H9 (cell line): ENCODE measurements around the gene PCLAF. TPM values are rescaled to one million over a fixed set of nuclear protein-coding genes. Genes with fewer than 3 reads are reported as not detected.

ENCODE experiments used
- DNase-seq: peaks from one replicate; pipeline ENCODE4 v3.0.0-alpha.2; 2017
- H2AFZ ChIP-seq: one replicate; pipeline ENCODE4 v1.6.1; 2013; ENCODE audit warnings: mild to moderate bottlenecking, low read length, control low read depth, moderate library complexity
- H2AK5ac ChIP-seq: 2 replicates; pipeline ENCODE4 v1.6.1; 2013; ENCODE audit warnings: low read length, control low read depth, mixed read lengths; ENCODE audit not compliant: insufficient read length
- H2BK120ac ChIP-seq: one replicate; pipeline ENCODE4 v1.6.1; 2013; ENCODE audit warnings: low read depth, mild to moderate bottlenecking, low read length, control low read depth, inconsistent platforms; ENCODE audit not compliant: poor library complexity, severe bottlenecking
- H2BK12ac ChIP-seq: 2 replicates; pipeline ENCODE4 v1.6.1; 2013; ENCODE audit warnings: low read length, control low read depth, mixed read lengths, low read depth; ENCODE audit not compliant: insufficient read length
- H2BK15ac ChIP-seq: 2 replicates; pipeline ENCODE4 v1.6.1; 2013; ENCODE audit warnings: low read depth, low read length, control low read depth
- H2BK20ac ChIP-seq: one replicate; pipeline ENCODE4 v1.6.1; 2013; ENCODE audit warnings: low read depth, mild to moderate bottlenecking, low read length, control low read depth, inconsistent platforms; ENCODE audit not compliant: poor library complexity, severe bottlenecking
- H2BK5ac ChIP-seq: 2 replicates; pipeline ENCODE4 v1.6.1; 2013; ENCODE audit warnings: low read length, control low read depth, mixed read lengths; ENCODE audit not compliant: insufficient read length
- H3K14ac ChIP-seq: 2 replicates; pipeline ENCODE4 v1.6.1; 2013; ENCODE audit warnings: low read length, control low read depth; ENCODE audit not compliant: insufficient read depth
- H3K18ac ChIP-seq: 2 replicates; pipeline ENCODE4 v1.6.1; 2013; ENCODE audit warnings: low read depth, mild to moderate bottlenecking, mixed read lengths, low read length, control low read depth; ENCODE audit not compliant: insufficient read length
- H3K23ac ChIP-seq: 2 replicates; pipeline ENCODE4 v1.6.1; 2013; ENCODE audit warnings: low read length, control low read depth, mixed read lengths, low read depth; ENCODE audit not compliant: insufficient read length
- H3K23me2 ChIP-seq: 2 replicates; pipeline ENCODE4 v1.6.1; 2013; ENCODE audit warnings: low read depth, mild to moderate bottlenecking, mixed read lengths, low read length, control low read depth; ENCODE audit not compliant: insufficient read length, poor library complexity, severe bottlenecking
- H3K27ac ChIP-seq: 2 replicates; pipeline ENCODE4 v1.5.1; 2013; ENCODE audit warnings: low read length, control low read depth, mixed read lengths, low read depth; ENCODE audit not compliant: insufficient read length
- H3K27me3 ChIP-seq: 2 replicates; pipeline ENCODE4 v1.6.1; 2013; ENCODE audit warnings: low read length, control low read depth, inconsistent platforms; ENCODE audit not compliant: insufficient read depth
- H3K4ac ChIP-seq: 2 replicates; pipeline ENCODE4 v1.6.1; 2013; ENCODE audit warnings: low read depth, mild to moderate bottlenecking, control low read depth, inconsistent platforms, low read length, moderate library complexity
- H3K4me1 ChIP-seq: 2 replicates; pipeline ENCODE4 v1.6.1; 2013; ENCODE audit warnings: low read length, control low read depth, inconsistent platforms; ENCODE audit not compliant: insufficient read depth
- H3K4me2 ChIP-seq: 2 replicates; pipeline ENCODE4 v1.6.1; 2013; ENCODE audit warnings: low read length, control low read depth, mixed read lengths; ENCODE audit not compliant: insufficient read length, insufficient read depth
- H3K56ac ChIP-seq: 2 replicates; pipeline ENCODE4 v1.6.1; 2013; ENCODE audit warnings: low read depth, mild to moderate bottlenecking, mixed read lengths, low read length, control low read depth; ENCODE audit not compliant: insufficient read length
- H3K79me1 ChIP-seq: 2 replicates; pipeline ENCODE4 v1.6.1; 2013; ENCODE audit warnings: low read depth, mild to moderate bottlenecking, moderate library complexity, low read length, control low read depth, inconsistent platforms; ENCODE audit not compliant: insufficient read depth, poor library complexity, severe bottlenecking
- H3K79me2 ChIP-seq: 2 replicates; pipeline ENCODE4 v1.6.1; 2013; ENCODE audit warnings: low read length, control low read depth, inconsistent platforms; ENCODE audit not compliant: insufficient read depth
- H3K9ac ChIP-seq: 2 replicates; pipeline ENCODE4 v1.6.1; 2013; ENCODE audit warnings: low read length, control low read depth, mixed read lengths; ENCODE audit not compliant: insufficient read length; ENCODE audit errors: extremely low read depth
- H3K9me3 ChIP-seq: one replicate; pipeline ENCODE4 v1.6.1; 2013; ENCODE audit warnings: low read depth, low read length, inconsistent platforms; ENCODE audit not compliant: control insufficient read depth
- H3T11ph ChIP-seq: one replicate; pipeline ENCODE4 v1.6.1; 2013; ENCODE audit warnings: mild to moderate bottlenecking, low read length, control low read depth, inconsistent platforms
- H4K20me1 ChIP-seq: one replicate; pipeline ENCODE4 v1.6.1; 2013; ENCODE audit not compliant: control insufficient read depth, insufficient read length, insufficient read depth
- H4K5ac ChIP-seq: 2 replicates; pipeline ENCODE4 v1.6.1; 2013; ENCODE audit warnings: low read depth, mild to moderate bottlenecking, mixed read lengths, low read length, control low read depth; ENCODE audit not compliant: insufficient read length
- H4K8ac ChIP-seq: replicated peaks from 2 replicates; pipeline ENCODE4 v1.6.1; 2013; ENCODE audit warnings: low read length, control low read depth, mixed read lengths, low read depth; ENCODE audit not compliant: insufficient read length
- H4K91ac ChIP-seq: 2 replicates; pipeline ENCODE4 v1.6.1; 2013; ENCODE audit warnings: low read depth, mild to moderate bottlenecking, moderate library complexity, mixed read lengths, low read length, control low read depth; ENCODE audit not compliant: insufficient read length
- H3K27ac Mint-ChIP-seq, 3 experiments: 2 replicates in 2 of 3; 3 replicates in 1 of 3; pipeline ENCODE4 v1.8.0; 2020 to 2021; ENCODE audit warnings: mixed read lengths in 3 of 3, mild to moderate bottlenecking in 1 of 3, moderate library complexity in 1 of 3
- H3K27me3 Mint-ChIP-seq: 2 replicates; pipeline ENCODE4 v1.8.0; 2021; ENCODE audit warnings: low read depth, mild to moderate bottlenecking, moderate library complexity, mixed read lengths
- H3K36me3 Mint-ChIP-seq, 3 experiments: 2 replicates in 2 of 3; 3 replicates in 1 of 3; pipeline ENCODE4 v1.8.0; 2020 to 2021; ENCODE audit warnings: low read depth in 3 of 3, mixed read lengths in 3 of 3; ENCODE audit not compliant: insufficient read depth in 1 of 3
- H3K4me1 Mint-ChIP-seq, 2 experiments: 2 replicates each; pipeline ENCODE4 v1.8.0; 2020; ENCODE audit warnings: mixed read lengths in 2 of 2
- H3K4me3 Mint-ChIP-seq, 2 experiments: 2 replicates in 1 of 2; 3 replicates in 1 of 2; pipeline ENCODE4 v1.8.0; 2020 to 2021; ENCODE audit warnings: mild to moderate bottlenecking in 2 of 2, mixed read lengths in 2 of 2, moderate library complexity in 1 of 2
- H3K9me3 Mint-ChIP-seq, 2 experiments: 2 replicates in 1 of 2; 3 replicates in 1 of 2; pipeline ENCODE4 v1.8.0; 2020; ENCODE audit warnings: mild to moderate bottlenecking in 2 of 2, mixed read lengths in 2 of 2, moderate library complexity in 1 of 2
- WGBS: extraction: QIAGEN DNeasy Blood & Tissue Kit; methylation state at CpG from one replicate; pipeline ENCODE4 v1.1.7; 2013; ENCODE audit warnings: missing lambda C conversion rate, low lambda C conversion rate, mixed read lengths; ENCODE audit not compliant: insufficient read length; ENCODE audit errors: extremely low coverage; 5-methylcytosine and 5-hydroxymethylcytosine counted together
- total RNA-seq: library from RNA; stranded (reverse); gene quantifications from 2 replicates; pipeline ENCODE4 v1.2.1, GENCODE V29; 2021
- TF ChIP-seq, protein P1 (sequence below): fragments of 200-600 bp; sonication (generic); conservative IDR thresholded peaks from 3 replicates; pipeline ENCODE4 v1.8.0; 2021; ENCODE audit warnings: antibody characterized with exemption, mild to moderate bottlenecking

Gene PCLAF
- total RNA-seq, 1 experiment from 2014 or later = 65.6 TPM

GRCh38 chr15:64337761-64338160 lies 43.5 kb downstream of the PCLAF start:
- Histone ChIP-seq H2BK15ac (no peak overlapping the region), H3K27ac (no peak overlapping the region), H3K4ac (no peak overlapping the region), H2BK20ac (no peak overlapping the region), H4K20me1 (no peaks in the 10 kb centered on the region), H4K5ac (no peak overlapping the region), H3K27me3 (no peaks in the 10 kb centered on the region), H2BK12ac (no peak overlapping the region), H3K18ac (no peak overlapping the region), H2BK5ac (no peak overlapping the region), H4K8ac (no peak overlapping the region), H3K9ac (no peak overlapping the region), H3K4me1 (no peaks in the 10 kb centered on the region), H3K23ac (no peak overlapping the region), H3K23me2 (no peaks in the 10 kb centered on the region), H3K14ac (no peak overlapping the region), H3T11ph (no peak overlapping the region), H3K4me2 (no peak overlapping the region), H3K79me2 (no peaks in the 10 kb centered on the region), H3K79me1 (no peaks in the 10 kb centered on the region), H2BK120ac (no peak overlapping the region), H4K91ac (no peak overlapping the region), H2AK5ac (no peak overlapping the region), H2AFZ (no peak overlapping the region), H3K56ac (no peak overlapping the region), H3K9me3 (no peaks in the 10 kb centered on the region)
- Mint-ChIP-seq H3K9me3 (peaks cover 0 to 5% of the 10 kb centered on the region in 2 experiments; a peak in 3 of 5 replicates), H3K4me1 (peaks cover 9 to 13% of the 10 kb centered on the region in 2 experiments), H3K36me3 (peaks cover 2 to 20% (median 12%) of the 10 kb centered on the region in 3 experiments; a peak in 6 of 7 replicates), H3K4me3 (no peak overlapping the region), H3K27me3 (no peaks in the 10 kb centered on the region), H3K27ac (no peak overlapping the region)
- no CpG with 5 or more reads among the region's 2 CpGs for WGBS
- DNase-seq = no peak
- TF ChIP-seq, protein P1, sequence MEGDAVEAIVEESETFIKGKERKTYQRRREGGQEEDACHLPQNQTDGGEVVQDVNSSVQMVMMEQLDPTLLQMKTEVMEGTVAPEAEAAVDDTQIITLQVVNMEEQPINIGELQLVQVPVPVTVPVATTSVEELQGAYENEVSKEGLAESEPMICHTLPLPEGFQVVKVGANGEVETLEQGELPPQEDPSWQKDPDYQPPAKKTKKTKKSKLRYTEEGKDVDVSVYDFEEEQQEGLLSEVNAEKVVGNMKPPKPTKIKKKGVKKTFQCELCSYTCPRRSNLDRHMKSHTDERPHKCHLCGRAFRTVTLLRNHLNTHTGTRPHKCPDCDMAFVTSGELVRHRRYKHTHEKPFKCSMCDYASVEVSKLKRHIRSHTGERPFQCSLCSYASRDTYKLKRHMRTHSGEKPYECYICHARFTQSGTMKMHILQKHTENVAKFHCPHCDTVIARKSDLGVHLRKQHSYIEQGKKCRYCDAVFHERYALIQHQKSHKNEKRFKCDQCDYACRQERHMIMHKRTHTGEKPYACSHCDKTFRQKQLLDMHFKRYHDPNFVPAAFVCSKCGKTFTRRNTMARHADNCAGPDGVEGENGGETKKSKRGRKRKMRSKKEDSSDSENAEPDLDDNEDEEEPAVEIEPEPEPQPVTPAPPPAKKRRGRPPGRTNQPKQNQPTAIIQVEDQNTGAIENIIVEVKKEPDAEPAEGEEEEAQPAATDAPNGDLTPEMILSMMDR = no peak
